Muscle layer of colon (tissue), 2 donors: ENCODE results near the gene ENOX2.
A peak's percentile ranks its signal among the peaks of the same experiment; 100 is the strongest.
"Not testable (repeated sequence)": the region's sequence is repeated elsewhere in the genome, so short reads cannot be mapped to it uniquely, and the experiment has no call there.

Source experiments
- H3K27ac ChIP-seq: one replicate; pipeline ENCODE4 v1.7.0; 2013; ENCODE audit warnings: low read depth, mild to moderate bottlenecking, low read length, moderate library complexity
- H3K27me3 ChIP-seq, 2 donors: one replicate each; pipeline ENCODE4 v1.7.0; 2013; ENCODE audit warnings: low read length in 2 of 2, mild to moderate bottlenecking in 2 of 2; ENCODE audit not compliant: insufficient read depth in 2 of 2, control insufficient read depth in 1 of 2
- H3K36me3 ChIP-seq: one replicate; pipeline ENCODE4 v1.7.0; 2013; ENCODE audit warnings: mild to moderate bottlenecking, low read length; ENCODE audit not compliant: insufficient read depth
- H3K4me1 ChIP-seq: one replicate; pipeline ENCODE4 v1.7.0; 2013; ENCODE audit warnings: mild to moderate bottlenecking, low read length; ENCODE audit not compliant: insufficient read depth
- H3K4me3 ChIP-seq, 2 donors: one replicate each; pipeline ENCODE4 v1.7.0; 2013; ENCODE audit warnings: low read length in 2 of 2, low read depth in 1 of 2, mild to moderate bottlenecking in 1 of 2, moderate library complexity in 1 of 2
- H3K9ac ChIP-seq: one replicate; pipeline ENCODE4 v1.7.0; 2013; ENCODE audit warnings: low read length
- H3K9me3 ChIP-seq: one replicate; pipeline ENCODE4 v1.7.0; 2013; ENCODE audit warnings: mild to moderate bottlenecking, low read length
- donor health status: abdominal sarcoma.
- donor health status: Adenocarcinoma of cecum.

The ENOX2 gene, protein sequence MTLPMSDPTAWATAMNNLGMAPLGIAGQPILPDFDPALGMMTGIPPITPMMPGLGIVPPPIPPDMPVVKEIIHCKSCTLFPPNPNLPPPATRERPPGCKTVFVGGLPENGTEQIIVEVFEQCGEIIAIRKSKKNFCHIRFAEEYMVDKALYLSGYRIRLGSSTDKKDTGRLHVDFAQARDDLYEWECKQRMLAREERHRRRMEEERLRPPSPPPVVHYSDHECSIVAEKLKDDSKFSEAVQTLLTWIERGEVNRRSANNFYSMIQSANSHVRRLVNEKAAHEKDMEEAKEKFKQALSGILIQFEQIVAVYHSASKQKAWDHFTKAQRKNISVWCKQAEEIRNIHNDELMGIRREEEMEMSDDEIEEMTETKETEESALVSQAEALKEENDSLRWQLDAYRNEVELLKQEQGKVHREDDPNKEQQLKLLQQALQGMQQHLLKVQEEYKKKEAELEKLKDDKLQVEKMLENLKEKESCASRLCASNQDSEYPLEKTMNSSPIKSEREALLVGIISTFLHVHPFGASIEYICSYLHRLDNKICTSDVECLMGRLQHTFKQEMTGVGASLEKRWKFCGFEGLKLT

GRCh38 chrX:130902783-130903613 is at the start of gene ENOX2:
Gene ENOX2 (minus strand): TSS chrX:130903209. CDS start chrX:130703216, 199,993 bp downstream.
- Histone ChIP-seq H3K4me1 (no peaks in the 10 kb centered on the region), H3K9me3 (no peaks in the 10 kb centered on the region), H3K36me3 (no peaks in the 10 kb centered on the region), H3K9ac (no peak within 1 kb of the TSS), H3K27ac (peak within 1 kb of the TSS; percentile 79), H3K27me3 (peaks cover 0 to 5% of the 10 kb centered on the region in 2 donors), H3K4me3 (peak within 1 kb of the TSS; percentile 62 to 67)

DNA sequence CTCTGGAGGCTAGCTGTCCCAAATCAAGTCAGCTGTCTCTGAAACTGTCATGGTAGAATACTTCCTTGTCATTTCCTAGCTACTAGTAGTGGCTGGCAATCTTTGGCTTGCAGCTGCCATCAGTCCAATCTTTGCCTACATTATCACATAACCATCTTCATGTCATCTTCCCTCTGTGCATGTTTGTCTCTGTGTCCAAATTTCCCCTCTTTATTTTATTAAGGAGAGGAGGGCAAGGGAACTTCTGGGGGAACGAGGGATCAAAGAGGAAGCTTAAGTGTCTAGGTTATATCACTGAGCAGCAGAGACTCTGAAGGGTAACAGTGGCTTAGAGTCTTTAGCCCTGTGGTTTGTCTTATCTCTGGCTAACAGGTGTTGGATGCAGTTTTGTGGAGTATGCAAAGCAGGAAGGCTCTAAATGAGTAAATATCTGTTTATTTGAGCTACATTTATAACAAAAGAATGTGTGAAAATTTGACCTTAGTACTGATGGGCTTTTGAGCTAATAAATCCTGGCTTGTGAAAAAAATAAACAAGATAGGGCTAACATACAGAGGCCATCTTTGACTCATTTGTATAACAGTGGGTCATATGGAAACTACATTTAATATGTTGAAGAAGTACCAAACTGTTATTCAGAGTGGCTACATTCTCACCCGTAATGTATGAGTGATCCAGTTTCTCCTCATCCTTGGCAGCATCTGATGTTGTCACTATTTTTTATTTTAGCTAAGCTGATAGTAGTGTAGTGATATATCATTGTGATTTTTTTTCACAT is 49.4 kb upstream of the ENOX2 start:
- H3K4me3 ChIP-seq: no peak overlapping the region
- H3K36me3 ChIP-seq: no peaks in the 10 kb centered on the region
- no peaks in the 10 kb centered on the region for H3K4me1 ChIP-seq
- H3K9me3 ChIP-seq: no peaks in the 10 kb centered on the region
- no peak overlapping the region for H3K27ac ChIP-seq
- no peaks in the 10 kb centered on the region for H3K27me3 ChIP-seq
- H3K9ac ChIP-seq: no peak overlapping the region

GRCh38 chrX:130944230-130944629 is 41.2 kb upstream of the ENOX2 start:
- Histone ChIP-seq H3K9me3 (no peaks in the 10 kb centered on the region), H3K4me1 (no peaks in the 10 kb centered on the region), H3K4me3 (no peak overlapping the region), H3K27ac (no peak overlapping the region), H3K27me3 (no peaks in the 10 kb centered on the region), H3K36me3 (no peaks in the 10 kb centered on the region), H3K9ac (no peak overlapping the region)

DNA sequence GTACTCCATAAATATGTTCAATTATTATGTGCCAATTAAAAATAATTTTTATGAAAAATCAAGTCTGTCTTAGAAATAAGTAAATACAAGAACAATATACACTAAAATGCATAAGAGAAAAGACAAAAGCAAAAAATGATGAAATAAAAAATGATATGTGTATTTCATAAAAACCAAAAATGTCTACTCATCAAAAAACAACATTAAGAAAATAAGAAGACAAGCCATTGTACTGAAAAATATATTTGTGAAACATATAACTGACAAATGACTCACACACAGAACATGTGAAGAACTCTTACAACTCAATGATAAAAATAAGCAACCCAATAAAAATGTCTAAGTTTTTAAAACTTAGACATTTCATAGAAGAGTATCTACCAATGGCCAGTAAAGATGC is 34.1 kb upstream of the ENOX2 start:
- H3K4me3 ChIP-seq: no peak overlapping the region
- no peaks in the 10 kb centered on the region for H3K36me3 ChIP-seq
- no peaks in the 10 kb centered on the region for H3K9me3 ChIP-seq
- H3K27me3 ChIP-seq: no peaks in the 10 kb centered on the region
- H3K4me1 ChIP-seq: no peaks in the 10 kb centered on the region
- no peak overlapping the region for H3K9ac ChIP-seq
- H3K27ac ChIP-seq: no peak overlapping the region

DNA sequence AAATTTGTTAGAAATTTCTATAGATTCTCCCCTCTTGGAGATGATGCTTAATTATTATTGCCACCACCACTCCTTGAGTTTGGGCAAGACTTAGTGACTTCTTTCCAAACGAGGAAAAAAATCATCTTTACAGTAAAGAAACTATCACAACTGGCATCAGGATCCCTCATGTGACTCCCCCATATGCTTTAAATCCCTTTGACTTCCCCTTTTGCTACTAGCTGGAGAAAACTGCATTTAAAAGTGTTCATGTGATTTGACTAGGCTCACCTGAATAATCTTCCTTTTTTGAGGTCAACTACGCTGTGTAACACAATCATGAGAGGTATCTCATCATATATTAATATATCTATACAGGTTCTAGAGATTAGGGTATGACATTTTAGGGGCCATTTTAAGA is 30.3 kb upstream of the ENOX2 start:
- H3K27me3 ChIP-seq: peaks cover 0 to 5% of the 10 kb centered on the region in 2 donors
- no peaks in the 10 kb centered on the region for H3K36me3 ChIP-seq
- no peak overlapping the region for H3K4me3 ChIP-seq
- no peak overlapping the region for H3K27ac ChIP-seq
- no peaks in the 10 kb centered on the region for H3K4me1 ChIP-seq
- no peaks in the 10 kb centered on the region for H3K9me3 ChIP-seq
- H3K9ac ChIP-seq: no peak overlapping the region

DNA sequence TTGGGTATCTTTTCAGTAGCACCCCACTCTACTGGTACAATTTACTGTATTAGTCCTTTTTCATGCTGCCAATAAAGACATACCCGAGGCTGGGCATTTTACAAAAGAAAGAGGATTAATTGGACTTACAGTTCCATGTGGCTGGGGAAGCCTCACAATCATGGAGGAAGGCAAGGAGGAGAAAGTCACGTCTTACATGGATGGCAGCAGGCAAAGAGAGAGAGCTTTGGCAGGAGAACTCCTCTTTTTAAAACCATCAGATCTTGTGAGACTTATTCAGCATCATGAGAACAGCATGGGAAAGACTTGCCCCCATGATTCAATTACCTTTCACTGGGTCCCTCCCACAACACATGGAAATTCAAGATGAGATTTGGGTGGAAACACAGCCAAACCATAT is 17.4 kb upstream of the ENOX2 start:
- not testable (repeated sequence) for H3K27ac ChIP-seq, H3K9me3 ChIP-seq, H3K4me3 ChIP-seq, H3K4me1 ChIP-seq, H3K9ac ChIP-seq, H3K27me3 ChIP-seq, H3K36me3 ChIP-seq

GRCh38 chrX:130919676-130920075 is 16.7 kb upstream of the ENOX2 start:
- H3K9me3 ChIP-seq, H3K27me3 ChIP-seq, H3K4me3 ChIP-seq, H3K4me1 ChIP-seq, H3K36me3 ChIP-seq, H3K27ac ChIP-seq, H3K9ac ChIP-seq: not testable (repeated sequence)

DNA sequence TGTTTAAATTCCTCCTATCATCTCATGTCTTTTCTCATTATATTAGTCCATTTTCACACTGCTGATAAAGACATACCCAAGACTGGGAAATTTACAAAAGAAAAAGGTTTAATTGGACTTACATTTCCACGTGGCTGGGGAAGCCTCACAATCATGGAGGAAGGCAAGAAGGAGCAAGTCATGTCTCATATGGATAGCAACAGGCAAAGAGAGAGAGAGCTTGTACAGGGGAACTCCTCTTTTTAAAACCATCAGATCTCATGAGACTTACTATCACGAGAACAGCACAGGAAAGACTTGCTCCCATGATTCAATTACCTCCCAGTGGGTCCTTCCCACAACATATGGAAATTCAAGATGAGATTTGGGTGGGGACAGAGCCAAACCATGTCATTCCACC is 15.5 kb upstream of the ENOX2 start:
- not testable (repeated sequence) for H3K4me1 ChIP-seq, H3K27me3 ChIP-seq, H3K36me3 ChIP-seq, H3K9me3 ChIP-seq, H3K9ac ChIP-seq, H3K27ac ChIP-seq, H3K4me3 ChIP-seq

DNA sequence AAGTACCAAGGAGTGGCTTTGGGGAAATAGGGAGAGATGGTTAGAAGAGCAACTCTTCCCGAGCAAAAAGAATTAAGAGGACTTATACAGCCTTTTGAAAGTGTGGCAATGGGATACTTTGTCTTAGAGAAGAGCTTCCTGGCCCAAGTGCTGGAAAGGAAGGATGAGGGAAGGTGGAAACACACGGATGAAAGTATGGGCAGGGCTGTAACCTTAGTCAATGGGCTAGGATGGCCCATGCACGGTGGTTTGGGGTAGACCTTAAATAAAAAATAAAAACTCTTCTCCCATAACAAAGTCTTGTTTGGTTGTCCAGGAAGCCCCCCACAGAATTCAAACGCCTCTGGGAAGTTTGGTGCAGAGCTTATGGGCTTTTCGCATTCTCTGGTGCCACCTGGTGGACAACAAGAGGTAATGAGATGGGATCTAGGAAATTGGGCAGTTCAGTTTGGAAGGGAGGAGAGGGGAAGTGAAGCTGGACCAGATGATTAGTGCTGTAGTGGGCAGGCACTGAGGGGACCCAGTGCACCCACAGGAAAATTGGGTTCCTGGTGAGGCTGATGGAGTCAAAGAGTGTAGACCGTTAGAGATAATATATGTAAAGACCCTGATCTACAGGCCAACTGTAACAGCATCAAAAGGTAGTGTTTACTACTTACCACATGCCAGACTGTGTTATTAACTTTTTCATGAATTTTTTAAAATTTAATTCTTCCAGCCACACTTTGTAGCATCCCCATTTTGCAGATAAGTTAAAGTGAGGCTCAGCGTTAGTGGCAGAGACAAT is 13.8 kb upstream of the ENOX2 start:
- Histone ChIP-seq H3K36me3 (no peaks in the 10 kb centered on the region), H3K9me3 (no peaks in the 10 kb centered on the region), H3K27ac (no peak overlapping the region), H3K9ac (no peak overlapping the region), H3K4me1 (no peaks in the 10 kb centered on the region), H3K27me3 (no peaks in the 10 kb centered on the region), H3K4me3 (no peak overlapping the region)

DNA sequence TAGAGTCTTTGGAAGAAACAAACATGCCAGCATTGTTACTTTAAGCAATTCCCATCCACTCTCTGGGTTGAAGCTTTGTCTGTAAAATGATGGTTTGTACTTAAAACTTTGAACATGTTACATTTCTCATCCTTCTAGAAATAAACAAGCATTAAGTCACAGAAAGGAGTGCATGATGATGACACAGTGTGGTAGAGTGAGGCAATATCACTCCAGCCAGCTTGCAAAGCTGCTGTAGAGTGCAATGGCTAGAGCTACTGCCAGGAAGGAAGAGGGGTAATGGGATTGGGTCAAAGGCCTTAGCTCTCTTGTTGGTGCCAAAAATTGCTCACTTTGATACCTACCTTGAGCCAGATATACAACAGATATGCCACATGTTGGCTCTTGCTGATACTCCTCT is 12.3 kb upstream of the ENOX2 start:
- Histone ChIP-seq H3K36me3 (no peaks in the 10 kb centered on the region), H3K27ac (no peak overlapping the region), H3K9me3 (no peaks in the 10 kb centered on the region), H3K4me3 (no peak overlapping the region), H3K27me3 (no peaks in the 10 kb centered on the region), H3K4me1 (no peaks in the 10 kb centered on the region), H3K9ac (no peak overlapping the region)
